GM12873 (cell line): Measurements from ENCODE around the gene KLF2.

ENCODE experiments used
- CTCF ChIP-seq: IDR thresholded peaks from 2 replicates; pipeline ENCODE4 v1.5.1; 2012; ENCODE audit warnings: low read depth, mild to moderate bottlenecking, moderate library complexity, low read length, control low read depth; ENCODE audit not compliant: insufficient read depth; ENCODE audit errors: missing control alignments

Gene KLF2

GRCh38 chr19:16335226-16335625 lies 10.6 kb downstream of the KLF2 start:
- TF ChIP-seq CTCF = no peak

GRCh38 chr19:16336571-16336970 lies 11.9 kb downstream of the KLF2 start:
- no peak for TF ChIP-seq CTCF

GRCh38 chr19:16337809-16338469 lies 13.3 kb downstream of the KLF2 start:
- TF ChIP-seq CTCF = no peak

- TF ChIP-seq CTCF = no peak
Observed at GRCh38 chr19:16338470-16339360, 14.1 kb downstream of the KLF2 start.

GRCh38 chr19:16339361-16339725 lies 14.7 kb downstream of the KLF2 start:
- no peak for TF ChIP-seq CTCF

- no peak for TF ChIP-seq CTCF
Observed at GRCh38 chr19:16340092-16340491, 15.5 kb downstream of the KLF2 start.

GRCh38 chr19:16340654-16341053 lies 16.0 kb downstream of the KLF2 start:
- no peak for TF ChIP-seq CTCF
